ENCODE results near the gene ROM1.
A peak's percentile ranks its signal among the peaks of the same experiment; 100 is the strongest.
"Not testable (repeated sequence)": the region's sequence is repeated elsewhere in the genome, so short reads cannot be mapped to it uniquely, and the experiment has no call there.

ROM1 gene

GRCh38 chr11:62610814-62611704 is 2.0 kb upstream of the ROM1 start:
- no peak for DNase-seq

GRCh38 chr11:62611705-62612365 is 1.2 kb upstream of the ROM1 start:
- peak; percentile 42 for DNase-seq

DNA sequence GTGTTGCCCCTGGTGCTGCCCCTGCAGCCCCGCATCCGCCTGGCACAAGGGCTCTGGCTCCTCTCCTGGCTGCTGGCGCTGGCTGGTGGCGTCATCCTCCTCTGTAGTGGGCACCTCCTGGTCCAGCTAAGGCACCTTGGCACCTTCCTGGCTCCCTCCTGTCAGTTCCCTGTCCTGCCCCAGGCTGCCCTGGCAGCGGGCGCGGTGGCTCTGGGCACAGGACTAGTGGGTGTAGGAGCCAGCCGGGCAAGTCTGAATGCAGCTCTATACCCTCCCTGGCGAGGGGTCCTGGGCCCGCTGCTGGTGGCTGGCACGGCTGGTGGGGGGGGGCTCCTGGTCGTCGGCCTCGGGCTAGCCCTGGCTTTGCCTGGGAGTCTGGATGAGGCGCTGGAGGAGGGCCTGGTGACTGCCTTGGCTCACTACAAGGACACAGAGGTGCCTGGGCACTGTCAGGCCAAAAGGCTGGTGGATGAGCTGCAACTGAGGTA is 278 bp downstream of the ROM1 start:
- no peak for DNase-seq

- no peak for DNase-seq
Measured at GRCh38 chr11:62614275-62614674, 1.2 kb downstream of the ROM1 start.

- DNase-seq = no peak
Measured at GRCh38 chr11:62615521-62615920, 2.5 kb downstream of the ROM1 start.

DNA sequence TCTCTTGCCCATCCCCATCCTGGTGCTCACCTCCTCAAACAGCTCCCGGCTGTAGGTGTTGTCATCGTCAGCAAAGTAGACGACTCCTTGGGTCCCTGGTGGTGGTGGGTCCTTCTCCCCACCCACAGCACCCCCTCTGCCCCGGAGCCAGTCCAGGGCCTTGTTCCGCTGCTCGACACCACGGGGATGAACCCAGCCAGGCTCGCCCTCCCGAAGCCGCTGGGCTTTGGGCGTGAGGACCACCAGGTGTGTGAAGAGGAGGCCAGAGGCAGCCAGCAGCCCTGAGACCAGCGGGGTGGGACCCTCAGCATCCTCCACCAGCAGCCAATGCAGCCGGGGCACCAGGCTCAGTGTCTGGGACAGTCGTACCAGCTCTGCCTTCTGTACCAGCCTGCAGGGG is 3.9 kb downstream of the ROM1 start:
- DNase-seq = not testable (repeated sequence)

- DNase-seq = no peak
Measured at GRCh38 chr11:62621027-62621566, 8.0 kb downstream of the ROM1 start.

GRCh38 chr11:62621567-62622470 is 8.8 kb downstream of the ROM1 start, which contains the start of gene B3GAT3:
TSS of gene B3GAT3 (minus strand) at chr11:62621986. CDS start at chr11:62621947, 39 bp downstream.
- DNase-seq = peak; percentile 98

- no peak for DNase-seq
Measured at GRCh38 chr11:62622476-62623089, 9.5 kb downstream of the ROM1 start.

GRCh38 chr11:62627713-62628112 is 14.7 kb downstream of the ROM1 start:
- no peak for DNase-seq

DNA sequence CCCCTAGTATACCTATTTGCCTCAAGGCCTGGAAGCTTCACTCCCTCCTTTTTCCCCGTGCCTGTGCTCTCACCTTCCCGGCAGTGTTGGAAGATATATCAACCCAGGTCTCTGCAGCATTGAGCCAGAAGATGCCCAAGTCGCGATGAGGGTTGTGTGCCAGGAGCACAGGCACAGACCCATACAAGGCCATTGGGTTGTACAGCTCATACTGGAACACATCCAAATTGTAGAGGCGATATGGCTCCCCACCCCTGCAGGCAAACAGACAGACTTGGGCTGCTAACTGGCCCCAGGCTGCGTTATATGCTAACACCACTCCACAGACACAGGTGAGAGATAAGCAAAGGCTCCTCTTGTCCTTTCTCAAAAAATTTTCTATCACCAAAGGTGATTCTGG is 19.4 kb downstream of the ROM1 start:
- DNase-seq = no peak

- no peak for DNase-seq
Measured at GRCh38 chr11:62644220-62644619, 31.2 kb downstream of the ROM1 start.

GRCh38 chr11:62645671-62645945 is 32.6 kb downstream of the ROM1 start:
- DNase-seq = no peak

GRCh38 chr11:62645946-62646824 is 33.1 kb downstream of the ROM1 start, which contains the start of gene GANAB:
TSS of gene GANAB (minus strand) at chr11:62646613. CDS start at chr11:62646599, 14 bp downstream.
- DNase-seq = peak; percentile 99

GRCh38 chr11:62646825-62647608 is 34.0 kb downstream of the ROM1 start:
- DNase-seq = no peak

GRCh38 chr11:62647609-62648005 is 34.5 kb downstream of the ROM1 start:
- no peak for DNase-seq

DNA sequence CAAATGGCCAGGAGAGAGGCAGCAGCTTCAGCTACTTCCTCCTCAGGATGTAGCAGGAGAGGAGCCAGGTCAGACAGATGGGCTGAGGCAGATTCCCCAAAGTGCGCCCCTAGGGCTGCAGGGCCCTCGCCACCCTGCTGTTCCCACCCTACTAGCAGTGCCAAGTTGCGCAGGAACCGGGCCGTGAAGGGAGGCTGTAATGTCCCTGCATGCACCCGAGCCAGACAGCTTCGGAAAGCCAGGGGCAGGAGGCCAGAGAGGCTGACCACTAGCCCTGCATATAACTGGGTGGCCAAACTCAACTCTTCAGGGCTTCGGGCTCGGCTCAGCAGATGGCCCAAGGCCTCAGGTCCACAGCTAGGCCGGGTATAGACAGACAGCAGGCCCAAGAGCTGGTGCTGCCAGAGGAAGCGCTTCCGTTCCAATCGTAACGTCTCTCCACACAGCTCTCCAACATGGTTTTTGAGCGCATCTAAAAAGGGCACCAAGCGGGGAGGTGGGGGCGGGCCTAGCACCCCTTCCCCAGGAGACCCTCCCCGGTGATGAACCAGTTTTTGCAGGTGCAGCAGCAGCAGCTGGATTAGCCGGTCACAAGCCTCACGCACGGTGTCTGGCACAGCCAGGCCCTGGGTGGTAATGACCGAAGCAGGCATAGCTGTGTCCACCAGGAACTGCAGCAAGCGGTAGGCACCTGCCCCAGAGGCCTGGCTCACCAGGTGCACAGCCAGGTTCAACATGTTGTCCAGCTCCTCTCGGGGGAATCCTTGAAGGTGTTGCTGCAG is 35.3 kb downstream of the ROM1 start:
- DNase-seq = no peak

DNA sequence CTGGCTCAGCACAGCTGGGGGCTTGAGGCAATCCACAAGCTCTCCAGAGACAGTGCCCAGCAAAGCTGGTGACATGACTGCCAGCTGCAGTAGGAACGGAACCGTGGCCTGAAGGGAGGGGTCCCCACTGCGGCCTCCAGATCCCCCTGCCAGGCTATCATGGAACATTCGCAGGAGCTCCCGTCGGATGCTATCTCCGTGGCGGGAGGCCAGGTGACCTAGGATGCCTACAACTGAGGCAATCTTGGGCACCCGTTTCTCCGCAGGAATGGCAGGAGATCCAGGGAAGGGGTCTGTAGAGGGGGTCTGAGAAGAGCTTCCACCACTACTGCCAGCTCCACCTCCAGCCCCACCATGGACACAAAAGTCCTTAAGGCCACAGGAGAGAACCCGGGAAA is 35.9 kb downstream of the ROM1 start:
- no peak for DNase-seq

DNA sequence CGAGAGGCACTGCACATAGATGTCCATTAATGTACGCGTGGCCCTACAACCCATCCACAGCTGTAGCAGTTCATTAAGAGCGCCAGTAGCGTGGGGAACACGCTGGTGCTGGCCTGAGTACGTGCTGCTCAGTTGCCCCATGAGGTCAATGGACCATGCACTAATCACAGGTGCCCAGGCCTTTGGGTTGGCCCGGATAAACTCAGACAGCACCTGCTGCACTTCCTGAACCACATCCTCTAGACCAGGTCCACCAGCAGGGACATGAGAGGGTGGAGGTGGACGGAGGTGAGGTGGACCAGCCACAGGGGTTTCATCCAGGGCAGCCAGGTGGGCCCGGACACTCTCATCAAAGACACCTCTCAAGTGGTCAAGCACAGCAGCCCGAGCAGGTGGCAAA is 36.4 kb downstream of the ROM1 start:
- no peak for DNase-seq

DNA sequence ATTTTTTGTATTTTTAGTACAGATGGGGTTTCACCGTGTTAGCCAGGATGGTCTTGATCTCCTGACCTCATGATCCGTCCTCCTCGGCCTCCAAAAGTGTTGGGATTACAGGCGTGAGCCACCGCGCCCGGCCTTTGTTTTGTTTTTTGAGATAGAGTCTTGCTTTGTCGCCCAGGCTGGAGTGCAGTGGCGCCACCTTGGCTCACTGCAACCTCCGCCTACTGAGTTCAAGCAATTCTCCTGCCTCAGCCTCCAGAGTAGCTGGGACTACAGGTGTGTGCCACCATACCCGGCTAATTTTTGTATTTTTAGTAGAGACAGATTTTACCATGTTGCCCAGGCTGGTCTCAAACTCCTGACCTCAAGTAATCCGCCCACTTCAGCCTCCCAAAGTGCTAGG is 37.2 kb downstream of the ROM1 start:
- DNase-seq = not testable (repeated sequence)

All from activated T-cell treated with anti-CD3 and anti-CD28 coated beads for 4 hours (primary cell).